ENCODE results near the gene FTO. TPM values are rescaled to one million over a fixed set of nuclear protein-coding genes. Genes with fewer than 3 reads are reported as not detected.

The FTO gene
- total and polyA plus RNA-seq, 2 of the 13 experiments (the other 11 are each of a cell fraction or from before 2014, with no cell fraction given), result 41.6 to 55.8 TPM

GRCh38 chr16:54102888-54103866, 399.2 kb downstream of the FTO start (continued):
- TF ChIP-seq ZBTB43 (CRISPR knock-in tag; conservative IDR thresholded peaks at IDR 0.05), result 0 out of 2 replicates have a peak, but pooled peaks have one; percentile 15
- no peak for TF ChIP-seq ZNF317 (CRISPR knock-in tag; IDR thresholded peaks at IDR 0.05)
- TF ChIP-seq PCBP2 (optimal IDR thresholded peaks at IDR 0.05; ENCODE audit: low read depth, low read length, poor library complexity, severe bottlenecking), result no peak
- 0 out of 2 replicates have a peak, but pooled peaks have one; percentile 13 for TF ChIP-seq RFXAP (CRISPR knock-in tag; IDR thresholded peaks at IDR 0.05; ENCODE audit: borderline replicate concordance)
- TF ChIP-seq ZNF850 (CRISPR knock-in tag; conservative IDR thresholded peaks at IDR 0.05), result no peak
- no peak for TF ChIP-seq ZNF777 (CRISPR knock-in tag; IDR thresholded peaks at IDR 0.05)
- no peak for TF ChIP-seq IKZF4 (CRISPR knock-in tag; IDR thresholded peaks at IDR 0.05; ENCODE audit: borderline replicate concordance, low read depth, not compliant biosample characterization)
- no peak for TF ChIP-seq MAZ (IDR thresholded peaks at IDR 0.05; ENCODE audit: borderline replicate concordance, low read depth, low read length)
- no peak for TF ChIP-seq MAZ (CRISPR knock-in tag; IDR thresholded peaks at IDR 0.05; ENCODE audit: low read depth)
- peak; percentile 94; the same call in 1 of the 2 replicates for TF ChIP-seq MED13 (CRISPR knock-in tag; IDR thresholded peaks at IDR 0.05)
- TF ChIP-seq ZNF672 (CRISPR knock-in tag; IDR thresholded peaks at IDR 0.05), result no peak
- TF ChIP-seq KDM2A (CRISPR knock-in tag; IDR thresholded peaks at IDR 0.05; ENCODE audit: borderline replicate concordance, low read depth), result no peak
- TF ChIP-seq ZNF784 (CRISPR knock-in tag; IDR thresholded peaks at IDR 0.05; ENCODE audit: borderline replicate concordance), result peak; percentile 66; the same call in 1 of the 2 replicates
- no peak for TF ChIP-seq ZNF549 (CRISPR knock-in tag; IDR thresholded peaks at IDR 0.05)
- TF ChIP-seq TCF7L2 (IDR thresholded peaks at IDR 0.05; ENCODE audit: low read depth, low read length), result peak; percentile 83
- peak; percentile 95; the same call in 1 of the 2 replicates for TF ChIP-seq RXRB (CRISPR knock-in tag; IDR thresholded peaks at IDR 0.05; ENCODE audit: borderline replicate concordance)
- no peak for TF ChIP-seq NONO (IDR thresholded peaks at IDR 0.05)
- TF ChIP-seq NONO (CRISPR knock-in tag; conservative IDR thresholded peaks at IDR 0.05), result peak; percentile 70; the same call in 1 of the 2 replicates
- TF ChIP-seq ZNF562 (CRISPR knock-in tag; IDR thresholded peaks at IDR 0.05; ENCODE audit: borderline replicate concordance), result no peak
- TF ChIP-seq HNRNPL (IDR thresholded peaks at IDR 0.05; ENCODE audit: low read depth, low read length), result no peak
- TF ChIP-seq ZFP1 (CRISPR knock-in tag; IDR thresholded peaks at IDR 0.05), result peak; percentile 79; the same call in 1 of the 2 replicates
- TF ChIP-seq STAG1 (CRISPR knock-in tag; IDR thresholded peaks at IDR 0.05), result peak; percentile 35
- TF ChIP-seq ZNF280D (CRISPR knock-in tag; IDR thresholded peaks at IDR 0.05), result 0 out of 2 replicates have a peak, but pooled peaks have one; percentile 49
